Panc1 (cell line): Measurements from ENCODE around the gene SLC25A22.

Source experiments
- CTCF ChIP-seq: fragments of 450-650 bp; IDR thresholded peaks from 2 replicates; pipeline ENCODE4 v1.5.1; 2017; ENCODE audit warnings: mild to moderate bottlenecking
- POLR2AphosphoS5 ChIP-seq: IDR thresholded peaks from 2 replicates; pipeline ENCODE4 v1.6.1; 2012; ENCODE audit warnings: mild to moderate bottlenecking, low read depth, low read length, moderate library complexity
- REST ChIP-seq, 2 experiments: IDR thresholded peaks; 2 replicates each; pipeline ENCODE4 v1.6.1; 2011 to 2012; ENCODE audit warnings: low read depth in 2 of 2, control low read depth in 1 of 2, low read length in 1 of 2, mild to moderate bottlenecking in 1 of 2, moderate library complexity in 1 of 2; ENCODE audit not compliant: insufficient read depth in 1 of 2
- TCF7L2 ChIP-seq: IDR thresholded peaks from 2 replicates; pipeline ENCODE4 v1.6.1; 2011; ENCODE audit warnings: mild to moderate bottlenecking, low read depth, low read length, inconsistent platforms

- TF ChIP-seq REST (IDR thresholded peaks at IDR 0.05; ENCODE audit: insufficient read depth in 1 of 2, low read depth in 2 of 2, low read length in 1 of 2) (no peak), CTCF (no peak), POLR2AphosphoS5 (no peak), TCF7L2 (no peak)
These were observed 48.4 kb downstream of the SLC25A22 start for GRCh38 chr11:749731-750130.
